ENCODE data around the gene SCUBE3. TPM values are rescaled to one million over a fixed set of nuclear protein-coding genes. Genes with fewer than 3 reads are reported as not detected.
A peak's percentile ranks its signal among the peaks of the same experiment; 100 is the strongest.

SCUBE3 gene
- total RNA-seq, 4 donors from 2014 or later = 0.37 to 0.68 (median 0.52) TPM

DNA sequence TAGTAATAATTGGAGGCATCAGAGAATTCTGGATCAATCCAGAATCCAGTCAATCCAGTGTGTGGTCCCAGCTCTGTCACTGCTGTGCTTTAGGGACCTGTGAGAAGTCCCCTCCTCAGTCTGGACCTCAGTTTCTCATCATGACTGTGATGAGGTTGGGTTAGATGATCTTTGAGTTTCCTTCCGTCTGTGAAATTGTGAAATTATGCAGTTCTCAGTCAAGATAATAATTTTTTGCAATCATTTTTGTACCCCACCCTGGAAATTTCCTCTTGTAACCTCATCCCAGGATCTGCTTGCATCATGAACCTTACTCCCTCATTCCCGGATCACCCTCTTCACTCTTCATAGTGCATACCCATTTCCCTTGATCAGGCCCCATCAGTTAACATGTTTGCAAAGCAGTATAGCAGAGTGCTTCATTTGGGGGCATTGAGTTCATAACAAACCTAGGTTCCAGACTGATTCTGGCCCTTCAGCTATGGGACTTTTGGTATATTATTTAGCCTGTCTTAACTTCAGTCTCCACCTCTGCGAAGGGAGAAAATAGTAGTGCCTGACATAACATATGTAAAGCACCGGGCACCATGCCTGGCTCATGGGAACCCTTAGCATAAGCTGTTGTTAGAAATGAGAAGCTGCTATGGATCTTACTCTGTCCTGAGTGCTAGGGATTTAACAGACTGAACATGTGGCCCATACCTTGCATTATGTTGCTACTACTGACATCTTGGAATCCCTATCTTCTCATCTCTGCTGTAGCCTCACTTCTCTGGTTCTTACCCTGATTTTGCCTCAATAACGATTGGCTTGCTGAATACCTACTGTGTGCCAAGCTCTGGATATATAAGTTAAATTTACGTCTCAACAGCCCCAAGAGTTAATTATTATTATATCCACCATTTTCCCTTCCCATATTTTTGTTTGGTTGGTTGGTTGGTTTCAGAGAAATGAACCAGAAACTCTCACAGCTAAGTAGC is 47.1 kb downstream of the SCUBE3 start:
- Histone ChIP-seq H3K27me3 (no peaks in the 10 kb centered on the region), H3K9me3 (no peaks in the 10 kb centered on the region), H3K36me3 (no peaks in the 10 kb centered on the region), H3K27ac (peak overlapping the region; percentile 92 to 96 (median 94)), H3K4me1 (peaks cover 5 to 22% (median 14%) of the 10 kb centered on the region in 4 donors), H3K4me3 (peak overlapping the region in 1 of 4 donors; percentile 87)
- in situ Hi-C loops (cut with MboI; ENCODE audit: low pct_ligation_motif_present in 1 of 4, low pct_unique_long_range_greater_than_20kb in 1 of 4, low sequenced_read_pairs in 3 of 4) = no loop called here
- 81 to 83% methylated on average over 4 to 6 of the region's 6 CpGs for WGBS, 2 donors (ENCODE audit: low coverage in 1 of 2)
- DNase-seq = no peak
- TF ChIP-seq, protein P1, sequence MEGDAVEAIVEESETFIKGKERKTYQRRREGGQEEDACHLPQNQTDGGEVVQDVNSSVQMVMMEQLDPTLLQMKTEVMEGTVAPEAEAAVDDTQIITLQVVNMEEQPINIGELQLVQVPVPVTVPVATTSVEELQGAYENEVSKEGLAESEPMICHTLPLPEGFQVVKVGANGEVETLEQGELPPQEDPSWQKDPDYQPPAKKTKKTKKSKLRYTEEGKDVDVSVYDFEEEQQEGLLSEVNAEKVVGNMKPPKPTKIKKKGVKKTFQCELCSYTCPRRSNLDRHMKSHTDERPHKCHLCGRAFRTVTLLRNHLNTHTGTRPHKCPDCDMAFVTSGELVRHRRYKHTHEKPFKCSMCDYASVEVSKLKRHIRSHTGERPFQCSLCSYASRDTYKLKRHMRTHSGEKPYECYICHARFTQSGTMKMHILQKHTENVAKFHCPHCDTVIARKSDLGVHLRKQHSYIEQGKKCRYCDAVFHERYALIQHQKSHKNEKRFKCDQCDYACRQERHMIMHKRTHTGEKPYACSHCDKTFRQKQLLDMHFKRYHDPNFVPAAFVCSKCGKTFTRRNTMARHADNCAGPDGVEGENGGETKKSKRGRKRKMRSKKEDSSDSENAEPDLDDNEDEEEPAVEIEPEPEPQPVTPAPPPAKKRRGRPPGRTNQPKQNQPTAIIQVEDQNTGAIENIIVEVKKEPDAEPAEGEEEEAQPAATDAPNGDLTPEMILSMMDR (IDR thresholded peaks at IDR 0.05) = no peak
- intact Hi-C loops (cut with DNase I; ENCODE audit: low total_unique reads) = no loop called here

DNA sequence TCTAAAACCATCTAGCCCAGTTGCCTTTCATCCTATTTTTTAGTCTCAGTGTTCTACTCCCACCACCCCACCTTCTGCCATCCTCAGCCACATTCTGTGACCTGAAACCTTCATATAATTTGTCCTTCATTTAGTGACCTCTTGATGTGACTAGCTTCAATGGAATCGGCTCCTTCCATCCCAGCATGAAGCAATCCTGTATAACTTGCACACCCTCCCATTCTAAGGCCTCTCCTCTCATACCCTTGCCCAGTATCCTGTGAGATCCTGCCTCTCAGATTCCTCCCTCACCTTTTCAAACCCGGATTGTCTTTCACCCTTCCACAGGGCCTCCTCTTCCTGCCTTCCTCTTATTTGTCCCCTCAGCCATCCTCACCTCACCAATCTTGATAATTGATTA is 48.8 kb downstream of the SCUBE3 start:
- Histone ChIP-seq H3K27me3 (no peaks in the 10 kb centered on the region), H3K4me1 (peaks cover 5 to 22% (median 14%) of the 10 kb centered on the region in 4 donors), H3K9me3 (no peaks in the 10 kb centered on the region), H3K4me3 (no peak overlapping the region), H3K27ac (no peak overlapping the region), H3K36me3 (no peaks in the 10 kb centered on the region)
- intact Hi-C loops (cut with DNase I; ENCODE audit: low total_unique reads) = no loop called here
- in situ Hi-C loops (cut with MboI; ENCODE audit: low pct_ligation_motif_present in 1 of 4, low pct_unique_long_range_greater_than_20kb in 1 of 4, low sequenced_read_pairs in 3 of 4) = no loop called here
- 70 to 85% methylated on average over 1 to 2 of the region's 2 CpGs for WGBS, 2 donors (ENCODE audit: low coverage in 1 of 2)
- TF ChIP-seq POLR2A (IDR thresholded peaks at IDR 0.05) (no peak), EP300 (IDR thresholded peaks at IDR 0.05; ENCODE audit: low read depth) (no peak), POLR2AphosphoS5 (IDR thresholded peaks at IDR 0.05) (no peak)
- TF ChIP-seq, protein P1 (IDR thresholded peaks at IDR 0.05) = no peak
- DNase-seq = no peak

DNA sequence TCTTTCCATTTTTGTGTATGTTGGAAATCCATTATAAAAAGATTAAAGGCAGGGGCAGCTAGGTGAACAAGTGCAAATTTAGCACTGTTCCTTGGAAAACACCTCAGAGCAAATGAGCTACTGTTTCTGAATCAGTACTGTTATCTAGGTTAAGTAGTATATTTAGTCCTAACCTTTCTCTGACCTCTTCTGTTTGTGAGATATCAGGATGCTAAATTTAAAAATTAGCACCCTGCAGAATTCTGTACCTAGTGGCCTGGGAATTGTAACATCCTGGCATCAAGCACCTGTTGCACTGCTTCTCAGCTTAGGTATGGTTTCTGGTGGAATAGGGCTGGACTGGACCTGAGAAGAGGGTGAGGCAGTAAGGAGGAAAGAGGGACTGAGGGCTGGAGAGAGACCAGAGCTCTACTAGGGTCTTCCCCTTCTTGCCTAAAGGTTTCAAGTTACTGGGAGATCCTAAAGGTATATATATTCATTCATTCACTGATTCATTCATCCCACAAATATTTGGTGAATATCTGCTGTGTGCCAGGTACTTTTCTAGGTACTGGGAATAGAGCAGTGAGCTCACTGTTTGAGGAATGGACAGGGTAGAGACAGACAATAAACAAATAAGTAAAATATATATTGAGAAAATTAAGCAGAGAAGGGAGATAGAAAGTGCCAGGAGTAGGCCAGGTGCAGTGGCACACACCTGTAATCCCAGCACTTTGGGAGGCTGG is 51.0 kb downstream of the SCUBE3 start:
- intact Hi-C loops (cut with DNase I; ENCODE audit: low total_unique reads) = no loop called here
- Histone ChIP-seq H3K27me3 (no peaks in the 10 kb centered on the region), H3K36me3 (no peaks in the 10 kb centered on the region), H3K9me3 (no peaks in the 10 kb centered on the region), H3K4me1 (peaks cover 0 to 9% (median 5%) of the 10 kb centered on the region in 4 donors), H3K4me3 (no peak overlapping the region), H3K27ac (no peak overlapping the region)
- DNase-seq = no peak
- in situ Hi-C loops (cut with MboI; ENCODE audit: low pct_ligation_motif_present in 1 of 4, low pct_unique_long_range_greater_than_20kb in 1 of 4, low sequenced_read_pairs in 3 of 4) = no loop called here
- TF ChIP-seq EP300 (IDR thresholded peaks at IDR 0.05; ENCODE audit: low read depth) = no peak
- TF ChIP-seq POLR2AphosphoS5 (IDR thresholded peaks at IDR 0.05) = no peak
- TF ChIP-seq, protein P1 (IDR thresholded peaks at IDR 0.05) = no peak
- no peak for TF ChIP-seq POLR2A (IDR thresholded peaks at IDR 0.05)

DNA sequence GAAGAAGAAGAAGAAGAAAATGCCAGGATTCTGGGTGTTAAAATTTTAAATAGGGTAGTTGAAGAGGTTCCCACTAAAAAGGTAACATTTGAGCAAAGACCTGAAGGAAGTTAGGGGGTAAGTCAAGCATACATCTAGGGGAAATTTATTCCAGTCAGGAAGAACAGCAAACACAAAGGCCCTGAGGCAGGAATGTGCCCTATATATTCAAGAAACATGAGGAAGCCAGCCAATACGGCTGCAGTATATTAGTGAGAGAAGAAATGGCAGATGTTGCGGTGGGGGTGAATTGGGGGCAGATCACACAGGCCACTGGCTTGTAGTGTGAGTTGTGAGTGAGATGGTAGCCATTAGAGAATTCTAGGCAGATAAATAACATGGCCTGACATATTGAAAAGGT is 51.8 kb downstream of the SCUBE3 start:
- in situ Hi-C loops (cut with MboI; ENCODE audit: low pct_ligation_motif_present in 1 of 4, low pct_unique_long_range_greater_than_20kb in 1 of 4, low sequenced_read_pairs in 3 of 4) (no loop called here), intact Hi-C loops (cut with DNase I; ENCODE audit: low total_unique reads) (no loop called here)
- Histone ChIP-seq H3K4me1 (peaks cover 0 to 5% (median 2%) of the 10 kb centered on the region in 4 donors), H3K36me3 (no peaks in the 10 kb centered on the region), H3K9me3 (no peaks in the 10 kb centered on the region), H3K4me3 (no peak overlapping the region), H3K27me3 (no peaks in the 10 kb centered on the region), H3K27ac (no peak overlapping the region)
- 94 to 96% methylated on average over 2 of the region's 2 CpGs for WGBS, 2 donors (ENCODE audit: low coverage in 1 of 2)
- no peak for TF ChIP-seq POLR2A (IDR thresholded peaks at IDR 0.05)
- TF ChIP-seq, protein P1 (IDR thresholded peaks at IDR 0.05) = no peak
- no peak for TF ChIP-seq EP300 (IDR thresholded peaks at IDR 0.05; ENCODE audit: low read depth)
- TF ChIP-seq POLR2AphosphoS5 (IDR thresholded peaks at IDR 0.05) = no peak
- no peak for DNase-seq
